DND-41 (cell line): ENCODE results near the gene LYPD6B.

Experiments used
- EZH2 ChIP-seq: IDR thresholded peaks from 3 replicates; pipeline ENCODE4 v1.6.1; 2012; ENCODE audit warnings: borderline replicate concordance, low read depth, mild to moderate bottlenecking, moderate library complexity, low read length, inconsistent platforms; ENCODE audit not compliant: severe bottlenecking
- TF ChIP-seq, protein P1 (sequence below): IDR thresholded peaks from 2 replicates; pipeline ENCODE4 v1.5.1; 2012; ENCODE audit warnings: borderline replicate concordance, low read length, moderate library complexity, mild to moderate bottlenecking; ENCODE audit not compliant: poor library complexity, severe bottlenecking; ENCODE audit errors: extremely low read depth

DNA sequence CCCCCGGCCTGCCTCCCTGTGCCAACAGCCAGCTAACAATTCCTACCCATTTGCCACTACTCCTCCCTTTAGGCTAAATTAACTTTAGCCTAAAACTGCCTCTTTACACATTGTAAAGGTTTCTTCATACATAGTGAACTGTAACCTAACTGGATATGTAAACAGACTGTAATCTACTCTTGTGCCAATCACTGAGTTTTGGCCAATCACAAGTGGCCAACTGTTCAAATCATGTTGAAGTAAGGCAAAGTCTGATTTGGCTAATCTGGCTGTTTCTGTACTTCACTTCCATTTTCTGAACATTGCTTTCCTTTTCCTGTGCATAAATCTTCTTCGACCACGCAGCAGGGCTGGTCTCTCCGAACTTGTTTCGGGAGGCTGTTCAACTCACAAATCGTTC is 188.3 kb downstream of the LYPD6B start:
- TF ChIP-seq, protein P1, sequence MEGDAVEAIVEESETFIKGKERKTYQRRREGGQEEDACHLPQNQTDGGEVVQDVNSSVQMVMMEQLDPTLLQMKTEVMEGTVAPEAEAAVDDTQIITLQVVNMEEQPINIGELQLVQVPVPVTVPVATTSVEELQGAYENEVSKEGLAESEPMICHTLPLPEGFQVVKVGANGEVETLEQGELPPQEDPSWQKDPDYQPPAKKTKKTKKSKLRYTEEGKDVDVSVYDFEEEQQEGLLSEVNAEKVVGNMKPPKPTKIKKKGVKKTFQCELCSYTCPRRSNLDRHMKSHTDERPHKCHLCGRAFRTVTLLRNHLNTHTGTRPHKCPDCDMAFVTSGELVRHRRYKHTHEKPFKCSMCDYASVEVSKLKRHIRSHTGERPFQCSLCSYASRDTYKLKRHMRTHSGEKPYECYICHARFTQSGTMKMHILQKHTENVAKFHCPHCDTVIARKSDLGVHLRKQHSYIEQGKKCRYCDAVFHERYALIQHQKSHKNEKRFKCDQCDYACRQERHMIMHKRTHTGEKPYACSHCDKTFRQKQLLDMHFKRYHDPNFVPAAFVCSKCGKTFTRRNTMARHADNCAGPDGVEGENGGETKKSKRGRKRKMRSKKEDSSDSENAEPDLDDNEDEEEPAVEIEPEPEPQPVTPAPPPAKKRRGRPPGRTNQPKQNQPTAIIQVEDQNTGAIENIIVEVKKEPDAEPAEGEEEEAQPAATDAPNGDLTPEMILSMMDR: no peak
- no peak for TF ChIP-seq EZH2
